ENCODE measurements around the gene PRKCA. TPM values are rescaled to one million over a fixed set of nuclear protein-coding genes. Genes with fewer than 3 reads are reported as not detected.
"Not testable (repeated sequence)": the region's sequence is repeated elsewhere in the genome, so short reads cannot be mapped to it uniquely, and the experiment has no call there.

PRKCA gene
- total RNA-seq, 1 donor from 2014 or later: 5.6 TPM

GRCh38 chr17:66313995-66314659 lies 11.7 kb downstream of the PRKCA start:
- intact Hi-C loops (cut with micrococcal nuclease): no loop called here

GRCh38 chr17:66317629-66318028 lies 15.2 kb downstream of the PRKCA start:
- no peak for DNase-seq
- Histone ChIP-seq H3K4me3 (no peak overlapping the region), H3K4me1 (peaks cover 8% of the 10 kb centered on the region), H3K36me3 (peaks cover 5% of the 10 kb centered on the region), H3K27me3 (ENCODE audit: low read depth) (no peaks in the 10 kb centered on the region), H3K9me3 (replicated peaks) (peaks cover 17% of the 10 kb centered on the region), H3K27ac (replicated peaks) (no peak overlapping the region)
- intact Hi-C loops (cut with micrococcal nuclease): no loop called here
- TF ChIP-seq CTCF (IDR thresholded peaks at IDR 0.05; ENCODE audit: borderline replicate concordance): no peak

More at GRCh38 chr17:66313995-66314659, 11.7 kb downstream of the PRKCA start:
- DNase-seq: no peak
- no peaks in the 10 kb centered on the region for H3K36me3 ChIP-seq
- no peak for TF ChIP-seq CTCF (IDR thresholded peaks at IDR 0.05; ENCODE audit: borderline replicate concordance)
- H3K27me3 ChIP-seq (ENCODE audit: low read depth): no peaks in the 10 kb centered on the region
- H3K27ac ChIP-seq (replicated peaks): no peak overlapping the region
- H3K4me1 ChIP-seq: peaks cover 3% of the 10 kb centered on the region
- no peaks in the 10 kb centered on the region for H3K9me3 ChIP-seq (replicated peaks)
- H3K4me3 ChIP-seq: no peak overlapping the region

DNA sequence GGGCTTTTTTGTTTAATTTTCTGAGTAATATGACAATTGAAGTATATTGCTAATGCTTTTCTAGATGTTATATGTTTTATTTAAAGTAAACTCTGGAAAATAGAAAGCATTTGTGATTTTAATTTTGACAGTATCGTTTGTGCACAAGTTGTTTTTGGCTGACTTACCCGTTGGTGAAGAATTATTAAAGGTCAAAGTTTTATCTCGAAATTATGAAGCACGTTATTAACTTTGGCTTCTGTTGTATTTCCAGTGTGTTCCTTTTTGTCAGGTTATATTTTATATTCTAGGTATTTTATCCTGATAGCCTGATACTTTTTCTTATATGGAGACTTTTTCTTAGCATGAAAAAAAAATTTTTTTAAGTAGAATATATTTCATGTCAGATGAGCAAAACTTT lies 16.8 kb downstream of the PRKCA start:
- no peak overlapping the region for H3K4me3 ChIP-seq
- intact Hi-C loops (cut with micrococcal nuclease): no loop called here
- no peak overlapping the region for H3K27ac ChIP-seq (replicated peaks)
- H3K4me1 ChIP-seq: peaks cover 8% of the 10 kb centered on the region
- DNase-seq: no peak
- H3K9me3 ChIP-seq (replicated peaks): peaks cover 17% of the 10 kb centered on the region
- no peaks in the 10 kb centered on the region for H3K27me3 ChIP-seq (ENCODE audit: low read depth)
- TF ChIP-seq CTCF (IDR thresholded peaks at IDR 0.05; ENCODE audit: borderline replicate concordance): no peak
- H3K36me3 ChIP-seq: peaks cover 5% of the 10 kb centered on the region

DNA sequence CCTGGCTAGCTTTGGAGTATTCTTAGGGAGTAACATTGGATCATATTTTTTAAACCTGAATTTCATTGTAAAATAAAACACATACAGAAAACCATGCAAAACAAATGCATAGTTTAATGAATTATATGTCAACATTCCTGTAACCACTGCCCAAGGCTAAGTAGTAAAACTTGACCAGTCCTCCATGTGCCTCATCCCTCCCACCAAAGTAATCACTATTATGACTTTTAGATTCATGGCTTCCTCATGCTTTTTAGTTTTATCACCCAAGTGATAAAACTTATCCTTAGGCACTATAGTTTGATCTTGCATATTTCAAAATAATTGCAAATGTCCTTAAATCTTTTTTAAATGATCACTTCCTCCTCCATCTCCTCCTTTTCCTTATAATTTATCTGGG lies 20.4 kb downstream of the PRKCA start:
- H3K36me3 ChIP-seq: peaks cover 5% of the 10 kb centered on the region
- no peak for TF ChIP-seq CTCF (IDR thresholded peaks at IDR 0.05; ENCODE audit: borderline replicate concordance)
- DNase-seq: no peak
- H3K27me3 ChIP-seq (ENCODE audit: low read depth): no peaks in the 10 kb centered on the region
- H3K27ac ChIP-seq (replicated peaks): no peak overlapping the region
- intact Hi-C loops (cut with micrococcal nuclease): no loop called here
- peaks cover 8% of the 10 kb centered on the region for H3K4me1 ChIP-seq
- H3K4me3 ChIP-seq: no peak overlapping the region
- H3K9me3 ChIP-seq (replicated peaks): peaks cover 17% of the 10 kb centered on the region

DNA sequence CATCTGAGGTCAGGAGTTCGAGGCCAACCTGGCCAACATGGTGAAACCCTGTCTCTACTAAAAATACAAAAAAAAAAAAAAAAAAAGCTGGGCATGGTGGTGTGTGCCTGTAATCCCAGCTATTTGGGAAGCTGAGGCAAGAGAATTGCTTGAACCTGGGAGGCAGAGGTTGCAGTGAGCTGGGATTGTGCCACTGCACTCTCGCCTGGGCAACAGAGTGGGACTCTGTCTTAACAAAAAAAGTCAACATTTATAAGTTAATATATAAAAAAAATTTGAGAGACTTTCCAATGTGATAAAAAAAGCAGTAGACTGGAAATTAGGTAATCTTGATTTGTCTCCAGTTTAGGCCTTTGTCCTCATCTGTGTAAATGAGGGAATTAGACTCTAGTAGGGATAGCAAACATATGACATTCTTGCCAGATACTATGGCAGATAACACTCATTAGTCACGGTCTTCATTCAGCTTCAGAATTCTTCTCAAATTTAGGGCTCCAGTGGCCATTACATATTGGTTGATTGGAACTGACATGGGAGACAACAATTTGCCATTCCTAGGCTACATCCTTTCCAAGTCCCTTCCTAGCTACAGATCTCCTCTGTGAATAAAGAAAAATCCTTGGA lies 22.1 kb downstream of the PRKCA start:
- H3K9me3 ChIP-seq (replicated peaks): peaks cover 17% of the 10 kb centered on the region
- H3K36me3 ChIP-seq; DNase-seq; intact Hi-C loops (cut with micrococcal nuclease); H3K4me1 ChIP-seq; H3K4me3 ChIP-seq; H3K27me3 ChIP-seq (ENCODE audit: low read depth); H3K27ac ChIP-seq (replicated peaks): not testable (repeated sequence)

DNA sequence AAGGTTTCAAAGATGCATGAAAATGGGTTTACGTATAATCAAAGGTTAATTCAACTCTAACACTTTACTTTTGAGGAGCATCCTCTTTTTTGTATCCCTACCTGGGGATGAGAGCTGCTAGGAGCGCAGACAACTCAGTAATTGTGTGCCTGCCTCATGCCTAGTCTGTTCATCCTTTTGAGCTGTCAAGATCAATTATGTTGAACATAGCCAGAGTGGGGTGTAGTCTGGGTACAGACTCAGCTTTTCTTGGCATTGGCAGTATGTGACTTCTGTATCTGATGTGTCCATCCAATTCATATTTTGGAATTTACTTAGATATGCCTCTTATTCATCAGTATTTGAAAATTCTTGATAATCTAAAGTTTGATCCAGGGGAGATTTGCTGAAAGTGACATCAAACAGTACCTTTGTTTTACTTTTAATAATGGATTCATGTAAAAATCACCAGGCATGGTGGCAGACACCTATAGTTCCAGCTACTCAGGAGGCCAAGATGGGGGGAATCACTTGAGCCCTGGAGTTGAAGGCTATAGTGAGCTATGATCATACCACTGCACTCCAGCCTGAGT lies 24.1 kb downstream of the PRKCA start:
- H3K27ac ChIP-seq (replicated peaks): no peak overlapping the region
- no peak overlapping the region for H3K4me3 ChIP-seq
- no peak for DNase-seq
- H3K4me1 ChIP-seq: no peaks in the 10 kb centered on the region
- H3K36me3 ChIP-seq: peaks cover 5% of the 10 kb centered on the region
- intact Hi-C loops (cut with micrococcal nuclease): no loop called here
- peaks cover 10% of the 10 kb centered on the region for H3K9me3 ChIP-seq (replicated peaks)
- TF ChIP-seq CTCF (IDR thresholded peaks at IDR 0.05; ENCODE audit: borderline replicate concordance): no peak
- no peaks in the 10 kb centered on the region for H3K27me3 ChIP-seq (ENCODE audit: low read depth)
